Lower leg skin (tissue), 3 donors: ENCODE measurements around the gene NR5A2.

Source experiments
- CTCF ChIP-seq, 3 donors: fragments of 450-650 bp; IDR thresholded peaks; one replicate each; pipeline ENCODE4 v1.5.1; 2016; ENCODE audit warnings: antibody characterized with exemption in 3 of 3, mild to moderate bottlenecking in 3 of 3, moderate library complexity in 2 of 3
- POLR2A ChIP-seq, 2 donors: fragments of 450-650 bp; IDR thresholded peaks; one replicate each; pipeline ENCODE4 v1.6.1; 2016 to 2017; ENCODE audit warnings: antibody characterized with exemption in 2 of 2, mild to moderate bottlenecking in 1 of 2, moderate library complexity in 1 of 2

- TF ChIP-seq CTCF (IDR thresholded peaks at IDR 0.05) (no peak), POLR2A (IDR thresholded peaks at IDR 0.05) (no peak)
These were observed 48.5 kb downstream of the NR5A2 start for GRCh38 chr1:200075938-200076546.
